ENCODE results near the gene C1orf105.

Gene C1orf105

DNA sequence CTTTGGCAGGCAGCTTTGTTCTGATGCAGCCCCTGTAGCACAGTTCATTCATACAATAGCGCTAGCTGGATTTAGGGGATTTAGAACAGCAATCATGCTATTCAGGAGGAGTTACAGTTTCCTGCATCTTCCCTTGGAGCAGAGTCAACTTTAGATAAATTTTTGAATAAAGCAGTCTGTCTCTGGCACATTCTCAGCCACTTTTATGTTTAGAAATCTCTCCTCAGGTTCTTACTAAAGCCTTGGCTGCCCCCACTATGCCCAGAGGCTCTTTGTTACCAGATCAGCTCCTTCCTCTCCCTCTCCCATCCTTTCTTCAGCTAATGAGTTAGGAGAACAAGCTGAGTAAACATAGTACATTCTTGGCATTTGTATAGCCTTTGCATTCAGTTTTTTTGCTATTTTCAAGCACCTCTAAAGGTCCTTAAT lies 40.4 kb downstream of the C1orf105 start:
- no peak for DNase-seq

DNA sequence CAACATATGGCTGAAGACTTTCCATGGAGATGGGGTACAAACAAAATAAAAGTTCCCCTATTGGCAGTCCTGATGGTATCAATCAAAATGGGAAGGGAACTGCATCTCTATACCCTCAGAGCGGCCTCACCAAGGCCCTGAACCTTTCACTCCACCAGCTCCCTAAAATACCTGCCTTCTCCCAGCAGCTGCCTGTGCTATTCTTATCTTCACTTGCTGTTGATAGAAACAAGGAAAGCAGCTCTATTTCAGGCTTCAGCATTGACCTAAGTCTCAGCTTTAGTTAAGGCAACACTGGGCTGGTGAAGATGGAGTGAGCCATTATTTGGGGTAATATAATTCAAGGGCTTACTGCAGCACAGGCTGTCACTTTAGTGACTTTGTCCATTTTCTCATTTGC lies 45.1 kb downstream of the C1orf105 start:
- no peak for DNase-seq

GRCh38 chr1:172466795-172467407 lies 46.4 kb downstream of the C1orf105 start:
- no peak for DNase-seq

DNA sequence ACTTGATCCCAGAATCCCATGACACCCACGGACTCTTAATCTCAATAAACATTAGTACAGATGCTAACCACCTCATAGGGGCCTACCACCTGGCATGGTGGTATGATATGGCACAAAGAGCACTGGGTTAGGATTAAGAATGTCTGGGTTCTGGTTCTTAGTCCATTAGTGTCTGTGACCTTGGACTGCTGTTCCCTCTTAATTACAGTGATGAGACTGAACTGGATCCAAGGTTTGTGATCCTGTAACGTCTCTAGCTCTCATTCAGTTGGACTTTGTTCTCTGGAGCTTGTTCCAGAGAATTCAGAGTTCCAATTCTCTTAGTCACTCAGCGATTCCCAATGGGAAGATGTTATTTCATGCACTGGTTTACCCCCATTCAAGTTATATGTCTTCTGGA lies 47.0 kb downstream of the C1orf105 start:
- DNase-seq: no peak

- DNase-seq: no peak
Measured at GRCh38 chr1:172468296-172468695, 47.8 kb downstream of the C1orf105 start.

- DNase-seq: no peak
Measured at GRCh38 chr1:172469717-172470116, 49.2 kb downstream of the C1orf105 start.

DNA sequence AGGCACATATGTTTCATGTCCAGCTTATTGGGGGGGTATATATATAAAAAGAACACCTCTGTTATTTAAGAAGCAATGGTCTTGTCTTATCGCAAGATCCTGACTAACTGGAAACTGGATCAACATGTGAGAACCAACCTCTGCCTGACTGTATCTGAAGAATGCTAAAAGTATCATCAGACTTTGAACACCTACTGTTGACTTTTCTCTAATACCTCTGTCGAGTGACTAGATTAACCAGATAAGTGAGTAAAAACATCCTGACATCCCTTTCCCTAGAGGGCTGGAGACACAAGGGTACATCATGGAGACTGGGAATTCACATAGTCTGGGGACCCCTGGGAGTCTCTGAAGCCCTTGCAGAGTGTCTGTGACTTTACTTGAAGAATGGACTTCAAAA lies 49.7 kb downstream of the C1orf105 start:
- no peak for DNase-seq

DNA sequence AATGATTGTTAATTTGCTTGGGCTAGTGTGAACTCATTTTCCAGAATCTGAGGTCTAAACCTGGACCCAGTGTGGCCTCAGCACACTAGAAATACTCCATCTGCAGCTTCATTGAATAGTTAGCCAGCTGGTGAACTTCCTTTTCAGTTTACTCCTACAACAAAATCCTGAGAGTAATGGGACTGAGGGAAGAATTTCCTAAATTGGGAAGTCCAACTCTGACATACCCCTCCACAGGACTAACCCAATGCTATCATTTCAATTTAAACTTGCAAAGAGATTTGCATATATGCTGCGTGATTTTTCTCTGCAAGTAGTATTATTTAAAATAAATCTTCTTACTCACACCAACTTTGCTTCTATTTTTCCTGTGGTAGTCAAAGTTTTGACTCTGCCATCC lies 51.2 kb downstream of the C1orf105 start:
- no peak for DNase-seq

GRCh38 chr1:172472495-172472894 lies 52.0 kb downstream of the C1orf105 start:
- no peak for DNase-seq

- no peak for DNase-seq
Measured at GRCh38 chr1:172473302-172473701, 52.8 kb downstream of the C1orf105 start.

GRCh38 chr1:172473842-172474241 lies 53.4 kb downstream of the C1orf105 start:
- no peak for DNase-seq

DNA sequence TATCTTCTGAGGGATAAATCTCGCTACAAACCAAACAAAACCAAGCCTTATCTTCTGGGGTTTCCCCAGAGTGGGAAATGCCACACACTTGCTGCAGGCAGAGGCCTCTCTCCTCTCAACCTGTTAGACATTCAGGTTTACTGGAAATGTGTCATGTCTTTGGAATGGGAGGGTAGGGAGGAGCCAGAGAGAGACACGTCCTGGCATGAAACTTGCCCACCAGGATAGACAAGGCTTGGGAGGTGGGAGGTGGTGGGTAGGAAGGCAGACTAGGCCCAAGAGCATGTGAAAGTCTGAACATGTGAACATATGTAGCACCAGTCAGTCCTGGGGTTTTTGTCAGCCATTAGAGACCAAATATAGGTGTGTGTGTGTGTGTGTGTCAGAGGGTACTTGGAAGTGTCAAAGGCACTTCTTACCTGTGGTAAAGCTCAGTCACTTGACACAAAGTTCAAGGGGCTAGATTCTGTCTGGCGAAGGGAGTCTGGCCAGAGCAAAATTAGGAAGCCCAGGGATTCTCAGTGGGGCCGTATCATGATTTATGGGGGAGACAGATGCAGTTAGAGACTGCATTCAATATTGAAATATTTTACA lies 55.8 kb downstream of the C1orf105 start:
- no peak for DNase-seq

DNA sequence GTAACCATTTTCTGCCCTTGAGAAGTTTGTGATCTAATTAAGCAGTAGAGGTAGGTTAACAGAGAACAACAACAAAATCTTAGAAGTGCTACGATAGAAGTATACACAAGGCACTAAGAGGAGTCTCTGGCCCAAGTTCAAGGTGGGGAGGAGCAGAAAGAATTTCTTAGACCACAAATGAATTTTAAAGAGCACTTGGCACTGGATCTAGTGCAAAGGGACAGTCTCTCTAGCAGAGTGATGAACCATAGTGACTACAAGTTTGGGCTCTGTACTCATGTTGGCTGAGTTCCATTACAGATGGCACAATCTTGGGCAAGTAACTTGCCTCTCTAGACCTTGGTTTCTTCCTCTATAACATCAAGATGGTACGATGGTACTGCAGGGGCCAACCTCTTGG lies 56.7 kb downstream of the C1orf105 start:
- no peak for DNase-seq

- DNase-seq: no peak
Measured at GRCh38 chr1:172477741-172478140, 57.3 kb downstream of the C1orf105 start.

DNA sequence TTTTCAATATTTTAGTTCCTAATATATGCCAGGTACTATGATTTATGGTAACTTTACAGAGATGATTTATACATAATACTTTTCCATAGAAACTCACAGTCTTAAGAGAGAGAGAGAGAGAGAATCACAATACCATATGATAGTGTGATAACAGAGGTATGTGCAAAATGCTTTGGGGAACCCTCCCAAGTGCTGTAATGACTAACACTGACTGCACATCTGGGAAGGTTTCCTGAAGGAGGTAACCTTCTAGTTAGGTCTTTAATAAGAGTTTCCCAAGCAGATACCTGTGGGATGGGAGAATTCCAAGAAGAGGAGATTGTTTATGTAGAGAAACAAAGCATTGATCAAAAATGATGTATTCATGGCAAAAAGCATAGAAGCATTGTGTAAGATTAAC lies 58.0 kb downstream of the C1orf105 start:
- DNase-seq: no peak

- DNase-seq: no peak
Measured at GRCh38 chr1:172480431-172480830, 59.9 kb downstream of the C1orf105 start.

DNA sequence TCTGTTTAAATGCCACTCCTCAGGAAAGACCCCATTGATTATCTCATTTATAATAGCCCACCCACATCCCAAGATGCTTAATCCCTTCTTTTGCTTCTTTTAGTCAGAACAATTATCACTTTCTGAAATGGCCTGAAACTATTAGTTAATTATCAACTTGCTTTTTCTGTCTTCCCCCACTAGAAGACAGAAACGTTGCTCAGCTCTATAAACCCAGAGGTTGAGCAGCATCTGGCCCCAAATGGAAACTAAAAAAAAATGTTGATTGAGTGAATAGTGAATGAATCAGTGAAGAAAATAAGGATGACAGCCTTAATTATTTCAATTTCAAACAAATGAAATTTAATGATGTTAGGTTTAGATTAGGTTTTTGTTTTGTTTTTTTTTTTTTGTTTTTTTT lies 61.6 kb downstream of the C1orf105 start:
- no peak for DNase-seq

DNA sequence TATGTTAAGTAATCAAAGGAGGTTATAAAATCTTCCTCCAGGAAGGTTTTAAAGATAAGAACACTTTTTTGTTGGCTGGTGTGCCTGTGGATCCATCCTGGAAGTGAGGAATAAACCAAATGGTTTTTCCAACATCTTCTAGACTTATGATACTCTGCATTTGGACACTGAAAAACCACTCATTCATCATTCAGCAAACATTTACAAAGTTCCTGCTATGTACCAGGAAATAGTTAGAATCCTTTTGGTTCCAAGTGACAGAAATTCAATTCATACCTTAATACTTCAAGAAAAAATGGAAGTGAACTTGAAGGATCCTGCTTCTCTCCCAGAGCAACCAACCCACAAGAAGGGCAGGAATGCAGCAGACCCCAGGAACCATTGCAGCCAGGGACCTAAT lies 63.0 kb downstream of the C1orf105 start:
- no peak for DNase-seq

DNA sequence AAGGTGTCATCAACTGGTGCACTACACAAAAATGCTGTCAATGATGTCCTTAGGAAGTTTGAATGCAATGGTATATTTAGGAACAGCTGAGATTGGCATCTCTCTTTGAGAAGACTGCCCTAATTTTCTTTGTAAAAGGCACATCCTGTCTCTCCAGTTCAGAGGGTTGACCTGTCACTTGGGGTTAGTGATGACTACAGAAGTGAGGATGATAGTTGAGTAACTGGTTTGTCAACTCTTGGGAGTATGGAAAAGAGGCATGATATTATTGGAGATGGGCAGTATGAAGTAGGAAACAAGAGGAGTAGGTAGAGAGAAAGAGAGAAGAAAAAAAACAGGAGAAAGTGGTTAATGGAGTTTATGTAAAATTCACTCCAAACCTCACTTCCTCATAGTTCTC lies 63.8 kb downstream of the C1orf105 start:
- no peak for DNase-seq

GRCh38 chr1:172485626-172486025 lies 65.1 kb downstream of the C1orf105 start:
- no peak for DNase-seq

- no peak for DNase-seq
Measured at GRCh38 chr1:172486805-172487454, 66.4 kb downstream of the C1orf105 start.

- DNase-seq: no peak
Measured at GRCh38 chr1:172487550-172487949, 67.1 kb downstream of the C1orf105 start.

DNA sequence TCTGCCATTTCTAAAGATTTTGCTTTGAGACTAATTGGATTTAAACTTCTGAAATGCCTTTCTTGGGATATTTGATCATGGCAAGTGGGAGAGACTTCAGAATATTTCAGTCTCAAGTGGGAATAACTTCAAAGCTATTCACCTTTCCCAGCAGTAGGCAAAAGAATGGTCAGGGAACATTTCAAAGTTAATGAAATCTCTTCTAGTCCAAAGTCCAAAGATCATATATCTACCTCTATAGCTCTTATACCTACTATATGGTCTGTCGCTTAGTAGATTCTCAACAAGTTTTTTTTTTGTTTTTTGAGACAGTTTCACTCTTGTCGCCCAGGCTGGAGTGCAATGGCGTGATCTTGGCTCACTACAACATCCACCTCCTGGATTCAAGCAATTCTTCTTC lies 67.9 kb downstream of the C1orf105 start:
- DNase-seq: no peak

- DNase-seq: no peak
Measured at GRCh38 chr1:172489847-172490246, 69.4 kb downstream of the C1orf105 start.

- no peak for DNase-seq
Measured at GRCh38 chr1:172492421-172492820, 71.9 kb downstream of the C1orf105 start.

Measured in activated CD4-positive, alpha-beta T cell treated with anti-CD3 and anti-CD28 coated beads, Interleukin-2, amount 50 U/mL, for 16 hours (primary cell).